Karpas-422 (cell line): ENCODE measurements around the gene UBE2O. TPM values are rescaled to one million over a fixed set of nuclear protein-coding genes. Genes with fewer than 3 reads are reported as not detected.

Source experiments
- DNase-seq: peaks from one replicate; pipeline ENCODE4 v3.0.0-alpha.2; 2015
- H2AFZ ChIP-seq: fragments of 200-600 bp; sonication (generic); 2 replicates; pipeline ENCODE4 v1.6.1; 2014; ENCODE audit warnings: antibody characterized with exemption, low read length, mixed read lengths
- H3K27ac ChIP-seq: fragments of 200-600 bp; sonication (generic); 2 replicates; pipeline ENCODE4 v1.5.1; 2014; ENCODE audit warnings: mild to moderate bottlenecking, low read length, moderate library complexity
- H3K27me3 ChIP-seq: fragments of 200-600 bp; sonication (generic); 2 replicates; pipeline ENCODE4 v1.6.1; 2014; ENCODE audit warnings: low read length, mixed read lengths
- H3K36me3 ChIP-seq: fragments of 200-600 bp; sonication (generic); 2 replicates; pipeline ENCODE4 v1.6.1; 2014; ENCODE audit warnings: low read length, mixed read lengths; ENCODE audit not compliant: insufficient read depth
- H3K4me1 ChIP-seq: fragments of 200-600 bp; sonication (generic); 2 replicates; pipeline ENCODE4 v1.6.1; 2014; ENCODE audit warnings: mild to moderate bottlenecking, low read length, mixed read lengths
- H3K4me2 ChIP-seq: fragments of 200-600 bp; sonication (generic); 2 replicates; pipeline ENCODE4 v1.6.1; 2014; ENCODE audit warnings: low read length, low read depth, mild to moderate bottlenecking; ENCODE audit not compliant: poor library complexity, severe bottlenecking
- H3K4me3 ChIP-seq: fragments of 200-600 bp; sonication (generic); 2 replicates; pipeline ENCODE4 v1.5.1; 2014; ENCODE audit warnings: mild to moderate bottlenecking, antibody characterized with exemption, low read length, mixed read lengths
- H3K79me2 ChIP-seq: fragments of 200-600 bp; sonication (generic); 2 replicates; pipeline ENCODE4 v1.6.1; 2014; ENCODE audit warnings: mild to moderate bottlenecking, low read length, mixed read lengths
- H3K9ac ChIP-seq: fragments of 200-600 bp; sonication (generic); 2 replicates; pipeline ENCODE4 v1.6.0; 2014; ENCODE audit warnings: low read length
- H3K9me2 ChIP-seq: fragments of 200-600 bp; sonication (generic), shearing (Covaris generic); replicated peaks from 2 replicates; pipeline ENCODE4 v1.6.0; 2014; ENCODE audit warnings: mild to moderate bottlenecking, low read length, moderate library complexity; ENCODE audit not compliant: insufficient read depth
- H3K9me3 ChIP-seq: fragments of 300-700, 200-600 bp; sonication (generic); 2 replicates; pipeline ENCODE4 v1.6.1; 2014; ENCODE audit warnings: low read length, mixed read lengths
- H4K20me1 ChIP-seq: fragments of 200-600 bp; sonication (generic); 2 replicates; pipeline ENCODE4 v1.6.1; 2014; ENCODE audit warnings: mild to moderate bottlenecking, antibody characterized with exemption, low read length, low read depth; ENCODE audit not compliant: insufficient read depth
- total RNA-seq: library from RNA; depleted of rRNA; stranded (reverse); fragments of >200 nt; shearing (Covaris generic); gene quantifications from 2 replicates; pipeline ENCODE4 v1.2.3, GENCODE V29; 2014; ENCODE audit warnings: low replicate concordance

UBE2O gene
- total RNA-seq, 1 experiment from 2014 or later: 10.5 TPM

- Histone ChIP-seq H3K27me3 (no peaks in the 10 kb centered on the region), H3K4me3 (no peak overlapping the region)
Measured at GRCh38 chr17:76453431-76453743, 435 bp upstream of the UBE2O start.

GRCh38 chr17:76452127-76452659 is 759 bp downstream of the UBE2O start:
- Histone ChIP-seq H3K27ac (no peak overlapping the region), H2AFZ (no peak overlapping the region), H4K20me1 (peaks cover 50% of the 10 kb centered on the region), H3K9me2 (no peaks in the 10 kb centered on the region), H3K9me3 (no peaks in the 10 kb centered on the region), H3K4me1 (peaks cover 46% of the 10 kb centered on the region), H3K27me3 (no peaks in the 10 kb centered on the region), H3K79me2 (peaks cover 43% of the 10 kb centered on the region), H3K36me3 (no peaks in the 10 kb centered on the region), H3K4me2 (peak overlapping the region; percentile 95), H3K9ac (peak overlapping the region; percentile 90), H3K4me3 (peak overlapping the region; percentile 78)
- DNase-seq: peak; percentile 55

More at GRCh38 chr17:76453431-76453743, 435 bp upstream of the UBE2O start:
- Histone ChIP-seq H3K4me2 (peak overlapping the region; percentile 95), H3K4me1 (peaks cover 34% of the 10 kb centered on the region), H4K20me1 (peaks cover 38% of the 10 kb centered on the region), H2AFZ (no peak overlapping the region), H3K27ac (no peak overlapping the region), H3K79me2 (peaks cover 31% of the 10 kb centered on the region), H3K9ac (no peak overlapping the region), H3K9me3 (no peaks in the 10 kb centered on the region), H3K36me3 (no peaks in the 10 kb centered on the region), H3K9me2 (no peaks in the 10 kb centered on the region)
- no peak for DNase-seq

GRCh38 chr17:76451506-76451905 is 1.4 kb downstream of the UBE2O start:
- Histone ChIP-seq H3K4me3 (peak overlapping the region; percentile 78), H3K36me3 (no peaks in the 10 kb centered on the region), H3K9me3 (no peaks in the 10 kb centered on the region), H3K4me2 (peak overlapping the region; percentile 95), H3K27me3 (no peaks in the 10 kb centered on the region), H3K79me2 (peaks cover 50% of the 10 kb centered on the region), H3K4me1 (peaks cover 53% of the 10 kb centered on the region), H3K9me2 (no peaks in the 10 kb centered on the region), H3K9ac (peak overlapping the region; percentile 90), H2AFZ (no peak overlapping the region), H4K20me1 (peaks cover 57% of the 10 kb centered on the region), H3K27ac (no peak overlapping the region)
- DNase-seq: no peak

GRCh38 chr17:76449126-76449525 is 3.8 kb downstream of the UBE2O start:
- H4K20me1 ChIP-seq: peaks cover 77% of the 10 kb centered on the region
- H3K9ac ChIP-seq: no peak overlapping the region
- peaks cover 65% of the 10 kb centered on the region for H3K79me2 ChIP-seq
- H3K9me3 ChIP-seq: no peaks in the 10 kb centered on the region
- H2AFZ ChIP-seq: no peak overlapping the region
- H3K27ac ChIP-seq: no peak overlapping the region
- no peaks in the 10 kb centered on the region for H3K9me2 ChIP-seq
- no peaks in the 10 kb centered on the region for H3K27me3 ChIP-seq
- no peaks in the 10 kb centered on the region for H3K36me3 ChIP-seq
- peak overlapping the region; percentile 42 for H3K4me2 ChIP-seq
- H3K4me3 ChIP-seq: no peak overlapping the region
- DNase-seq: no peak
- H3K4me1 ChIP-seq: peaks cover 77% of the 10 kb centered on the region

DNA sequence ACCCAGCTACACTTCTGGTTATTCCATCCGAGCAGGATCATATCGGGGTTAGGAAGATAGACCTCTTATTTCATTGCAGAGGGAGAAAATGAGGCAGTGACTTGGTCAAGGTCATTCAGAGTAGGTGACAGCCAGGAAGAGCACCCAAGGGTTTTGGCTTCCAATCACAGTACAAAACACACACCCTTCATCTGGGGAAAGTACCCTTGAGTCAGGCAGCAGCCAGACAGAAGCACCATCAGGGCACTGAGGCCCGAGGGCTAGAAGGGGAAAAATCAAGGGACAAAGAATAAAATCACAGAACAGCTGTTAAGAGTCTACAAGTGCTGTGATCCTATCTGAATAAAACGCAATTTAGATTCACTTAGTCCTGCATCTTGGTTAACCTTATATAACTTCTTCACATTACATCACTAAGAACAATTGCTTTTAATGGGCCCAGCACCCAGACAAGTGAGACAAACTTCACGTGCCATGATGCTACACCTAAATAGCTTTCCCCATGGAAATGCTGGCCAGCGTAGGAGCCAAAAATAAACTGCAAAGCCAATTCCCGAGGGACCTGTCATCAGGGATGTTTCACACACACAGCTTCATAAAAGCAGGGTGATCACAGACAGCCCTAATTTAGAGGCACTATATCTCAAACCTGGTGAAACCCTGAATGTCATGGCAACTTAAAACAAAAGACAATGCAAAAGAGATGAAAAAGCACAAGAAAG is 4.9 kb downstream of the UBE2O start:
- H3K4me1 ChIP-seq: peaks cover 81% of the 10 kb centered on the region

DNA sequence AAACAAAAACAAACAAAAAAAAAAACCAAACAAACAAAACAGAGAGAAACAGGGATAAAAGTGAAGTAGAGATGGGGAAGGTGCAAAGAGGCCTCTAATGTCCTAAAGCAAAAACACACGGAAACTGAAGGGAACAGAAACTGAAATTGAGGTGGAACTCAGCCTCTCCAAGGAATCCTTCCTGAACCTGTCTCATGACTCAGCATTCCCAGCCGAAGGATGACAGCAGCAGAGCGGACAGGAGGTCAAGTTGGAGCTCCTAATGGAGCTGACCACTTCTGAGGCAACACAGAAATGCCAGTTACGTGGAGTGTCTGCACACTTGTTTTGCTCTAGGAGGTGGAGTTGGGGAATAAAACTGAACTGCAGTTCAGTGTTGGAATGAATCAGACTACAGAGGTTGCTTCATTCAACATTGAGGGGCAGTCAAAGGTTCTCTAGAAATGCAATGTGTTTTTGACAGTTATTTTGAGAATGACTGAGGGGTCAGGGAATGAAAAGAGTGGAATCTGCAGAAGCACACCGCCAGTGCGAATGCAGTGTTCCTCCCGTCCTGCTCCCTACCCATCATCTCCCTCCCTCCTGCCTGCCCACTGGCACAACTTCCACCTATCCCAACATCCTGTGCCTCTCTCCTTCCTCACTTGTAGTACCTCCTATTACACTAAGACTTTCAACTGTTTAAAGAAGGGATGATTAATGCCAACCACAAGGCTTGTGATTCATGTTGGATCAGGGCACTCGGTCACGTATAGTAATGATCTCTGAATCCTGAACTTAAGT is 6.3 kb downstream of the UBE2O start:
- H3K9me3 ChIP-seq: no peaks in the 10 kb centered on the region
- no peak for DNase-seq
- no peaks in the 10 kb centered on the region for H3K9me2 ChIP-seq
- no peaks in the 10 kb centered on the region for H3K27me3 ChIP-seq
- H3K4me3 ChIP-seq: no peak overlapping the region
- no peak overlapping the region for H3K27ac ChIP-seq
- H3K4me2 ChIP-seq: peak overlapping the region; percentile 65
- H3K9ac ChIP-seq: 0 out of 2 replicates have a peak overlapping the region, but pooled peaks have one; percentile 22
- peaks cover 89% of the 10 kb centered on the region for H3K4me1 ChIP-seq
- H3K79me2 ChIP-seq: peaks cover 78% of the 10 kb centered on the region
- no peak overlapping the region for H2AFZ ChIP-seq
- H4K20me1 ChIP-seq: peaks cover 92% of the 10 kb centered on the region
- H3K36me3 ChIP-seq: no peaks in the 10 kb centered on the region

More for the DNA sequence above, 4.9 kb downstream of the UBE2O start:
- Histone ChIP-seq H3K9me3 (no peaks in the 10 kb centered on the region), H3K27ac (no peak overlapping the region), H2AFZ (no peak overlapping the region), H3K9ac (peak overlapping the region; percentile 22; the same call in 1 of the 2 replicates), H3K4me3 (no peak overlapping the region; the same call in 1 of the 2 replicates), H3K79me2 (peaks cover 72% of the 10 kb centered on the region), H3K27me3 (no peaks in the 10 kb centered on the region), H3K4me2 (peak overlapping the region; percentile 42), H3K36me3 (no peaks in the 10 kb centered on the region), H4K20me1 (peaks cover 86% of the 10 kb centered on the region), H3K9me2 (no peaks in the 10 kb centered on the region)
- DNase-seq: no peak

DNA sequence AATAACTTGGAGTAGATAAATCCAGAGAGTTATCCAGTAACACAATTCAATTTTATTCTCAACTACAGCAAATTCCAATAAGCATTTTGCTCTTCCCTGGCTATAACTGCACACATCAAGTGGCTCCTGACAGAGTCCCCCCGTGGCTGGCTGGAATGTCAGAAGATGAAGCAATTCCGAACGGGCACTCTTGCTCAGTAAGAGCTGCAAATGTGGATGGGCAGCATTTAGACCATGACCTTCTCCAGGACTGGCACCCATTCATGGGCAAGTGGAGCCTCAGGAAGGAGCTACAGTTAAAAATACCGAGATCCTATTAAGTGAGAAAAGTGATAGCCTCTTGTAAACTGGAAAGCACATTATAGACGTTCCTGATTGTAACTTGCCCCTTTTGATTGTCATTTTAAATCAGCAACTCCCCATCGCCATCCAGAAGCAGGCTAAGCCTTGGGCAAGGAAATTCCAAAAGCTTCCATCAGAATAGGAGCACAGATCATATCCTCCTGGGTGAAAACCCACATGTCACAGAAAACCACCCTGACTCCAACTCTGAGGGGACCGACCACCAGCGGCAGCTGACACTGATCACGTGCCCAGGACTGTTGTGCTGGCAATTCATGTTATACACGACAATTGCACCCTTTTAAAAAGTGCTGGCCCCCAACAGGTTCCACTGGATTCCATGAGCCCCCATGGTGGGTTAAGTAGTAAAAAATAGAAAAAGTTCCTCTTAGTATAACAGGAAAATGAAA is 7.1 kb downstream of the UBE2O start:
- H3K9me3 ChIP-seq: no peaks in the 10 kb centered on the region
- peak overlapping the region; percentile 8; the same call in 1 of the 2 replicates for H3K27ac ChIP-seq
- H3K36me3 ChIP-seq: no peaks in the 10 kb centered on the region
- H3K4me3 ChIP-seq: peak overlapping the region; percentile 49
- DNase-seq: no peak
- no peak overlapping the region for H2AFZ ChIP-seq
- H3K4me2 ChIP-seq: peak overlapping the region; percentile 65
- peak overlapping the region; percentile 22; the same call in 1 of the 2 replicates for H3K9ac ChIP-seq
- H3K79me2 ChIP-seq: peaks cover 77% of the 10 kb centered on the region
- no peaks in the 10 kb centered on the region for H3K27me3 ChIP-seq
- H3K9me2 ChIP-seq: no peaks in the 10 kb centered on the region
- peaks cover 92% of the 10 kb centered on the region for H4K20me1 ChIP-seq
- H3K4me1 ChIP-seq: peaks cover 89% of the 10 kb centered on the region
